Measurements from ENCODE around the gene PLEKHM2. TPM values are rescaled to one million over a fixed set of nuclear protein-coding genes. Genes with fewer than 3 reads are reported as not detected.

Gene PLEKHM2
- total RNA-seq, 1 experiment from 2014 or later = 33.3 TPM

DNA sequence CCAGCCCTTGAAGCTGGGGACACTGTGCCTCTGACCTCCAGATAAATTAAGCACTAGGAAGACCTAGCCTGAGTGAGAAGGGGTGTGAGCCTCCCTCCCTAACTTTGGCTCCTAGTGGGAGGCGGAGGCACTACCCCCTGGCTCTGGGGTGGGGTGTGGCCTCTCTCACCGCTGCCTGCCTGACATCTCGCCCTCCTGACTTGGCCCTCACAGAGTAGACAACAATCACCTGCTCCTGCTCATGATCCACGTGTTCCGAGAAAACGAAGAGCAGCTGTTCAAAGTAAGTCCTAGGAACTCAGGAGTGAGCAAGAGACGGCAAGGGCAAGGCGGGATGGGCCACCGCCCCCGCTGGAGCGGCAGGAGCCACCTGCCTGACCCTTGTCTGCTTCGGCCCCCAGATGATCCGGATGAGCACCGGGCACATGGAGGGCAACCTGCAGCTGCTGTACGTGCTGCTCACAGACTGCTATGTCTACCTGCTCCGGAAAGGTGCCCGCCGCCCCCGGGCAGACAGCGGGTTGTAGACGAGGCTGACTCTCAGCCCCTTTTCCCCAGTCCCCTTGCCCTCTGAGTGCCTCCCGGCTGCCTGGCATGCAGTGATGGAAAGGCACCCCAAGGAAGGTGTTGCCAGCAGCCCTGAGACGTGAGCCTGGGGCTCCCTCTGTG lies 43.9 kb downstream of the PLEKHM2 start:
- intact Hi-C loops (cut with micrococcal nuclease; ENCODE audit: unreplicated experiment) = no loop called here

DNA sequence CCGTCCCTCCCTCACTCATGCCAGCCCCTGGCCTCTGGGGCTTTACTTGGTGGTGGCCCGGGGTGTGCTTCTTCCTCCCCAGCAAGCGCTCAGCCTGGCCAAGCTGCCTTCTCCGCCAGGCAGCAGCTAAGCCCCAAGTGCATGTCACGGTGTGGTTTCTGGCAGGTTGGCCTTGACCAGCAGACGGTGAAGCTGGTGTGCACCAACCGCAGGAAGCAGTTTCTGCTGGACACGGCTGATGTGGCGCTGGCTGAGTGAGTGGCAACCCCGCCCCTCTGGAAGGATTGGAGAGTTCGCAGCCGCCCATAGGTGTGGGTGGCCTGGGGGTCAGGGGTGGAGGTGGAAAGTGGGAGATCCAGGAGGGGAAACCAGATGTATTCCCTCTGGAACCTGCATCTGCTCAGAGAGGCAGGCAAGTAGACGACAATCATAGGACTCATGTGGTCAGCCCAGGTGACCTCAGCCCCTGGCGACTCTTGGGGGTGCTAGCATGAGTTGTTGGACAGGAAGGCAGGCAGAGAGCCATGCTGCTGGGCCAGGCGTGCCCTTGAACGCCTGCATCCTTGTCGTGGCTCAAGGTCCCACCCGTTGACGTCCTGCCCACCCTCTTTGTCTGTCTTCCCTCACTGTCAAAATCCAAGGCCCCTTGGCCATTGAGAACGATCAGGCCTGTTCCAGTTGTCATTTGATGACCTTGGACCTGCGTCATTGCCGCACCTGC lies 45.0 kb downstream of the PLEKHM2 start:
- no peak for DNase-seq
- intact Hi-C loops (cut with micrococcal nuclease; ENCODE audit: unreplicated experiment) = no loop called here
- Mint-ChIP-seq H3K27ac (ENCODE audit: unreplicated experiment) (no peak overlapping the region), H3K9me3 (ENCODE audit: unreplicated experiment) (no peaks in the 10 kb centered on the region), H3K4me1 (ENCODE audit: low read depth, unreplicated experiment) (peaks cover 6% of the 10 kb centered on the region), H3K36me3 (ENCODE audit: insufficient read depth, unreplicated experiment) (peaks cover 27% of the 10 kb centered on the region), H3K27me3 (ENCODE audit: insufficient read depth, unreplicated experiment) (no peaks in the 10 kb centered on the region), H3K4me3 (ENCODE audit: unreplicated experiment) (no peak overlapping the region)
- TF ChIP-seq, protein P1, sequence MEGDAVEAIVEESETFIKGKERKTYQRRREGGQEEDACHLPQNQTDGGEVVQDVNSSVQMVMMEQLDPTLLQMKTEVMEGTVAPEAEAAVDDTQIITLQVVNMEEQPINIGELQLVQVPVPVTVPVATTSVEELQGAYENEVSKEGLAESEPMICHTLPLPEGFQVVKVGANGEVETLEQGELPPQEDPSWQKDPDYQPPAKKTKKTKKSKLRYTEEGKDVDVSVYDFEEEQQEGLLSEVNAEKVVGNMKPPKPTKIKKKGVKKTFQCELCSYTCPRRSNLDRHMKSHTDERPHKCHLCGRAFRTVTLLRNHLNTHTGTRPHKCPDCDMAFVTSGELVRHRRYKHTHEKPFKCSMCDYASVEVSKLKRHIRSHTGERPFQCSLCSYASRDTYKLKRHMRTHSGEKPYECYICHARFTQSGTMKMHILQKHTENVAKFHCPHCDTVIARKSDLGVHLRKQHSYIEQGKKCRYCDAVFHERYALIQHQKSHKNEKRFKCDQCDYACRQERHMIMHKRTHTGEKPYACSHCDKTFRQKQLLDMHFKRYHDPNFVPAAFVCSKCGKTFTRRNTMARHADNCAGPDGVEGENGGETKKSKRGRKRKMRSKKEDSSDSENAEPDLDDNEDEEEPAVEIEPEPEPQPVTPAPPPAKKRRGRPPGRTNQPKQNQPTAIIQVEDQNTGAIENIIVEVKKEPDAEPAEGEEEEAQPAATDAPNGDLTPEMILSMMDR (IDR thresholded peaks at IDR 0.05; ENCODE audit: insufficient read depth in 1 of 2, low read depth in 1 of 2, low read length in 1 of 2, severe bottlenecking in 1 of 2, unreplicated experiment in 1 of 2) = no peak
- no peaks in the 10 kb centered on the region for H3K36me3 ChIP-seq (ENCODE audit: control insufficient read depth, insufficient read depth, low read length)
- H3K9me3 ChIP-seq = no peaks in the 10 kb centered on the region
- no TSS peak for BruUV-seq (replicated peaks)
- CTCF ChIA-PET = no interaction called here
- POLR2A ChIA-PET = no interaction called here
- no peak overlapping the region for H3K4me3 ChIP-seq (ENCODE audit: low read depth, low read length)
- H3K27me3 ChIP-seq (replicated peaks; ENCODE audit: control insufficient read depth, insufficient read depth, low read length) = no peaks in the 10 kb centered on the region
- no peaks in the 10 kb centered on the region; the same call in 1 of the 2 replicates for H3K4me1 ChIP-seq

More for the DNA sequence above, 43.9 kb downstream of the PLEKHM2 start:
- BruUV-seq (replicated peaks) = no TSS peak
- TF ChIP-seq, protein P1 (IDR thresholded peaks at IDR 0.05; ENCODE audit: insufficient read depth in 1 of 2, low read depth in 1 of 2, low read length in 1 of 2, severe bottlenecking in 1 of 2, unreplicated experiment in 1 of 2) = no peak
- Histone ChIP-seq H3K9me3 (no peaks in the 10 kb centered on the region), H3K4me3 (ENCODE audit: low read depth, low read length) (no peak overlapping the region), H3K4me1 (no peaks in the 10 kb centered on the region), H3K27me3 (replicated peaks; ENCODE audit: control insufficient read depth, insufficient read depth, low read length) (no peaks in the 10 kb centered on the region), H3K36me3 (ENCODE audit: control insufficient read depth, insufficient read depth, low read length) (no peaks in the 10 kb centered on the region; the same call in 1 of the 2 replicates)
- ChIA-PET CTCF (no interaction called here), POLR2A (no interaction called here)
- H3K36me3 Mint-ChIP-seq (ENCODE audit: insufficient read depth, unreplicated experiment) = peaks cover 19% of the 10 kb centered on the region
- H3K9me3 Mint-ChIP-seq (ENCODE audit: unreplicated experiment) = no peaks in the 10 kb centered on the region
- H3K4me1 Mint-ChIP-seq (ENCODE audit: low read depth, unreplicated experiment) = peaks cover 6% of the 10 kb centered on the region
- no peaks in the 10 kb centered on the region for H3K27me3 Mint-ChIP-seq (ENCODE audit: insufficient read depth, unreplicated experiment)
- DNase-seq = no peak
- no peak overlapping the region for H3K27ac Mint-ChIP-seq (ENCODE audit: unreplicated experiment)
- H3K4me3 Mint-ChIP-seq (ENCODE audit: unreplicated experiment) = no peak overlapping the region

DNA sequence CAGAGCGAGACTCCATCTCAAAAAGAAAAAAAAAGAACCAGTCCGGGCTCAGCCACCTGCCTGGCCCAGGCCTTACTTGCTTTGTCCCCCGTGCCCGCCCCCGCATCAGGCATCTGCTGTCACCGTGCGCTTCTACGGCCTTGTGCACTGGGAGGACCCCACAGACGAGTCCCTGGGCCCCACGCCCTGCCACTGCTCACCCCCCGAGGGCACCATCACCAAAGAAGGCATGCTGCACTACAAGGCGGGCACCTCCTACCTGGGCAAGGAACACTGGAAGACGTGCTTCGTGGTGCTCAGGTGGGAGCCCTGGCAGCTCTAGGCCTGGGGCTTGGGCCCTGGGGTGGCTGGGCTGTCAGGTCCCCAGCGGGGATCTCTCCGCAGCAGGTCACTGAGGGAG lies 46.3 kb downstream of the PLEKHM2 start:
- Mint-ChIP-seq H3K4me3 (ENCODE audit: unreplicated experiment) (no peak overlapping the region), H3K4me1 (ENCODE audit: low read depth, unreplicated experiment) (peaks cover 6% of the 10 kb centered on the region), H3K9me3 (ENCODE audit: unreplicated experiment) (no peaks in the 10 kb centered on the region), H3K36me3 (ENCODE audit: insufficient read depth, unreplicated experiment) (peaks cover 27% of the 10 kb centered on the region), H3K27ac (ENCODE audit: unreplicated experiment) (no peak overlapping the region), H3K27me3 (ENCODE audit: insufficient read depth, unreplicated experiment) (no peaks in the 10 kb centered on the region)
- no peaks in the 10 kb centered on the region for H3K27me3 ChIP-seq (replicated peaks; ENCODE audit: control insufficient read depth, insufficient read depth, low read length)
- no peak for DNase-seq
- CTCF ChIA-PET = no interaction called here
- POLR2A ChIA-PET = no interaction called here
- no peak overlapping the region for H3K4me3 ChIP-seq (ENCODE audit: low read depth, low read length)
- no TSS peak for BruUV-seq (replicated peaks)
- intact Hi-C loops (cut with micrococcal nuclease; ENCODE audit: unreplicated experiment) = no loop called here
- TF ChIP-seq, protein P1 (IDR thresholded peaks at IDR 0.05; ENCODE audit: insufficient read depth in 1 of 2, low read depth in 1 of 2, low read length in 1 of 2, severe bottlenecking in 1 of 2, unreplicated experiment in 1 of 2) = no peak
- peaks cover 10% of the 10 kb centered on the region for H3K4me1 ChIP-seq
- no peaks in the 10 kb centered on the region for H3K36me3 ChIP-seq (ENCODE audit: control insufficient read depth, insufficient read depth, low read length)
- no peaks in the 10 kb centered on the region for H3K9me3 ChIP-seq

All from Caco-2 (cell line).